Thyroid gland (tissue), 4 donors: ENCODE results near the gene DAPK1.

Experiments
- POLR2A ChIP-seq, 2 donors: fragments of 450-650 bp; IDR thresholded peaks; one replicate each; pipeline ENCODE4 v1.6.1; 2017; ENCODE audit warnings: antibody characterized with exemption in 2 of 2, mild to moderate bottlenecking in 2 of 2, moderate library complexity in 1 of 2
- TF ChIP-seq, protein P1 (sequence below), 6 experiments: fragments of 200-600 bp in 3 of 6; fragments of 450-650 bp in 3 of 6; sonication (generic) in 3 of 6; IDR thresholded peaks; one replicate each; pipeline ENCODE4 v1.5.1; 2016 to 2019; ENCODE audit warnings: antibody characterized with exemption in 6 of 6, mild to moderate bottlenecking in 2 of 6, inconsistent platforms in 1 of 6, moderate library complexity in 1 of 6

DNA sequence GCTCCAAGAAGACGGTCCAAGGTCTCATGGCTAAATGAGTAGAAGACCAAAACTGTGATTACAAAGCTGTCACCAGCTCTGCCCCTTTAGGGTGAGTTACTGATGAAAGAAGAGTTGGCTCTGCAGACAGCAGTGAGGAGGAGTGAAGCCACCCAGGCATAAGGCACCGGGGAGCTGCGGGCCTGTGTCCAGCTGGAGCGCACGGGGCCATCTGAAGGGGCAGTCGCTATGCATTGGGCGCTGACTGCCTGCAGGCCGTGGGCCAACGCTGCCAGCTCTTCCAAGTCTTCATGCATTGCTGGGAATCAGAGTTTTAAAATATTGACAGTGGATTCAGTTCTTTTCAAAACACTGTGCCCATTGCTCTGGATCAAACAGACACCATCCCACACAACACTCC is 70.3 kb downstream of the DAPK1 start:
- TF ChIP-seq, protein P1, sequence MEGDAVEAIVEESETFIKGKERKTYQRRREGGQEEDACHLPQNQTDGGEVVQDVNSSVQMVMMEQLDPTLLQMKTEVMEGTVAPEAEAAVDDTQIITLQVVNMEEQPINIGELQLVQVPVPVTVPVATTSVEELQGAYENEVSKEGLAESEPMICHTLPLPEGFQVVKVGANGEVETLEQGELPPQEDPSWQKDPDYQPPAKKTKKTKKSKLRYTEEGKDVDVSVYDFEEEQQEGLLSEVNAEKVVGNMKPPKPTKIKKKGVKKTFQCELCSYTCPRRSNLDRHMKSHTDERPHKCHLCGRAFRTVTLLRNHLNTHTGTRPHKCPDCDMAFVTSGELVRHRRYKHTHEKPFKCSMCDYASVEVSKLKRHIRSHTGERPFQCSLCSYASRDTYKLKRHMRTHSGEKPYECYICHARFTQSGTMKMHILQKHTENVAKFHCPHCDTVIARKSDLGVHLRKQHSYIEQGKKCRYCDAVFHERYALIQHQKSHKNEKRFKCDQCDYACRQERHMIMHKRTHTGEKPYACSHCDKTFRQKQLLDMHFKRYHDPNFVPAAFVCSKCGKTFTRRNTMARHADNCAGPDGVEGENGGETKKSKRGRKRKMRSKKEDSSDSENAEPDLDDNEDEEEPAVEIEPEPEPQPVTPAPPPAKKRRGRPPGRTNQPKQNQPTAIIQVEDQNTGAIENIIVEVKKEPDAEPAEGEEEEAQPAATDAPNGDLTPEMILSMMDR (IDR thresholded peaks at IDR 0.05), result no peak
- no peak for TF ChIP-seq POLR2A (IDR thresholded peaks at IDR 0.05)
